Prostate gland (tissue), 2 donors: Measurements from ENCODE around the gene EHBP1. TPM values are rescaled to one million over a fixed set of nuclear protein-coding genes. Genes with fewer than 3 reads are reported as not detected.

Source experiments
- DNase-seq: peaks from one replicate; pipeline ENCODE4 v3.0.0-alpha.2; 2019; ENCODE audit warnings: low spot score
- H3K27ac ChIP-seq, 2 donors: fragments of 200-600 bp; sonication (generic); 2 replicates each; pipeline ENCODE4 v1.5.1; 2017 to 2019
- H3K27me3 ChIP-seq: fragments of 200-600 bp; sonication (generic); replicated peaks from 2 replicates; pipeline ENCODE4 v1.5.1; 2019; ENCODE audit not compliant: insufficient read depth
- H3K36me3 ChIP-seq, 2 donors: fragments of 200-600 bp; sonication (generic); 1 replicate in 1 of 2; 2 replicates in 1 of 2; pipeline versions ENCODE4 v1.5.1 to v1.8.1; 2017 to 2019
- H3K4me1 ChIP-seq: fragments of 200-600 bp; sonication (generic); replicated peaks from 2 replicates; pipeline ENCODE4 v1.5.1; 2019
- H3K4me3 ChIP-seq, 2 donors: fragments of 200-600 bp; sonication (generic); 2 replicates each; pipeline ENCODE4 v1.5.1; 2017 to 2019
- H3K9me3 ChIP-seq: fragments of 200-600 bp; sonication (generic); 2 replicates; pipeline ENCODE4 v1.5.1; 2017
- POLR2A ChIP-seq: fragments of 450-650 bp; IDR thresholded peaks from one replicate; pipeline ENCODE4 v1.6.1; 2016; ENCODE audit warnings: antibody characterized with exemption, mild to moderate bottlenecking
- POLR2AphosphoS5 ChIP-seq: sonication (generic); formaldehyde crosslinking; IDR thresholded peaks from one replicate; pipeline ENCODE4 v1.6.1; 2017; ENCODE audit warnings: antibody characterized with exemption
- WGBS: methylation state at CpG from one replicate; pipeline ENCODE4 v1.1.5; 2018; 5-methylcytosine and 5-hydroxymethylcytosine counted together
- intact Hi-C: fragments of 100-400 bp; cut with DNase I; formaldehyde crosslinking; loops from one replicate; pipeline ENCODE4 v1.14.2; 2022
- total RNA-seq, 2 donors: library from RNA; depleted of rRNA; stranded (reverse); fragments of >200 nt; gene quantifications; one replicate each; pipeline ENCODE4 v1.1.0, GENCODE V29; 2016
- TF ChIP-seq, protein P1 (sequence below), 4 experiments: fragments of 200-600 bp in 2 of 4; fragments of 450-650 bp in 2 of 4; sonication (generic) in 2 of 4; IDR thresholded peaks; 1 replicate in 3 of 4; 2 replicates in 1 of 4; pipeline ENCODE4 v1.5.1; 2016 to 2019; ENCODE audit warnings: antibody characterized with exemption in 4 of 4, mild to moderate bottlenecking in 2 of 4, moderate library complexity in 2 of 4

The EHBP1 gene
- total RNA-seq, 2 donors from 2014 or later: 26.5 to 30.3 TPM

DNA sequence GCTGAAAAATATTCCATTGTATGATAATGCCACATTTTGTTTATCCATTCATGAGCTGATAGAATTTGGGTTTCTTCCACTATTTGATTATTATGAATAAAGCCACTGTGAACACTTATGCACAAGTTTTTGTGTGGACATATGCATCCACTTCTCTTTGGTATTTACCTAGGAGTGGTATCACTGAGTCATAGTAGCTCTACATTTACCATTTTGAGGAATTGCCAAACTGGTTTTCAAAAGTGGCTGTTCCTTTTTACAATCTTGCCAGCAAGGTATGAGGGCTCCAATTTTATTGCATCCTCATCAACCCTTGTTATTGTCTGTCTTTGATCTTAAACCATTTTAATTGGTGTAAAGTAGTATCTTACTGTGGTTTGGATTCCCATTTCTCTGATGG is 13.3 kb upstream of the EHBP1 start:
- H3K4me3 ChIP-seq: no peak overlapping the region

DNA sequence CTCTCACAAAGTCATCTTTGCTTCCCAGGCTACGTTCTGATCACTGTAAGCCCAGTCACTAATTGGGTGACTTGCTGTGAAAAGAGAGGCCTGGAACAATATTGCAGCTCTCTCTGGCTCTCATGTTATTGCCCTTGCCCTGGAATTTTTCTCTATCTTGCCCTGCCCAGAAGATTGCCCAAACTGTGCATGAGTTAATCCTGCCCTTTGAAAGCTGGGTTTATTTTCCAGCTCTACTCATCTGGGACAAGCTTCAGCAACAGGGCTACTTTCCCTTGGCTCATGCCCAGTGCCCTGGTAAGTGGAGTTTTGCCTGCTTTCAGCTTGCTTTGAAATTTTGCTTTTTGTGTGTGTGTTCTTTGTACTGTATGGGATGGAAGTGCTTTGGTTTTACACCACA is 6.9 kb upstream of the EHBP1 start:
- intact Hi-C loops: no loop called here
- H3K4me1 ChIP-seq: no peaks in the 10 kb centered on the region

More for the DNA sequence above, 13.3 kb upstream of the EHBP1 start:
- no peak for DNase-seq
- no peaks in the 10 kb centered on the region for H3K9me3 ChIP-seq
- H3K4me1 ChIP-seq: no peaks in the 10 kb centered on the region
- H3K27ac ChIP-seq: no peak overlapping the region
- TF ChIP-seq POLR2A (no peak), POLR2AphosphoS5 (no peak)
- TF ChIP-seq, protein P1, sequence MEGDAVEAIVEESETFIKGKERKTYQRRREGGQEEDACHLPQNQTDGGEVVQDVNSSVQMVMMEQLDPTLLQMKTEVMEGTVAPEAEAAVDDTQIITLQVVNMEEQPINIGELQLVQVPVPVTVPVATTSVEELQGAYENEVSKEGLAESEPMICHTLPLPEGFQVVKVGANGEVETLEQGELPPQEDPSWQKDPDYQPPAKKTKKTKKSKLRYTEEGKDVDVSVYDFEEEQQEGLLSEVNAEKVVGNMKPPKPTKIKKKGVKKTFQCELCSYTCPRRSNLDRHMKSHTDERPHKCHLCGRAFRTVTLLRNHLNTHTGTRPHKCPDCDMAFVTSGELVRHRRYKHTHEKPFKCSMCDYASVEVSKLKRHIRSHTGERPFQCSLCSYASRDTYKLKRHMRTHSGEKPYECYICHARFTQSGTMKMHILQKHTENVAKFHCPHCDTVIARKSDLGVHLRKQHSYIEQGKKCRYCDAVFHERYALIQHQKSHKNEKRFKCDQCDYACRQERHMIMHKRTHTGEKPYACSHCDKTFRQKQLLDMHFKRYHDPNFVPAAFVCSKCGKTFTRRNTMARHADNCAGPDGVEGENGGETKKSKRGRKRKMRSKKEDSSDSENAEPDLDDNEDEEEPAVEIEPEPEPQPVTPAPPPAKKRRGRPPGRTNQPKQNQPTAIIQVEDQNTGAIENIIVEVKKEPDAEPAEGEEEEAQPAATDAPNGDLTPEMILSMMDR (IDR thresholded peaks at IDR 0.05): no peak
- intact Hi-C loops: no loop called here
- H3K36me3 ChIP-seq: no peaks in the 10 kb centered on the region
- H3K27me3 ChIP-seq: no peaks in the 10 kb centered on the region

DNA sequence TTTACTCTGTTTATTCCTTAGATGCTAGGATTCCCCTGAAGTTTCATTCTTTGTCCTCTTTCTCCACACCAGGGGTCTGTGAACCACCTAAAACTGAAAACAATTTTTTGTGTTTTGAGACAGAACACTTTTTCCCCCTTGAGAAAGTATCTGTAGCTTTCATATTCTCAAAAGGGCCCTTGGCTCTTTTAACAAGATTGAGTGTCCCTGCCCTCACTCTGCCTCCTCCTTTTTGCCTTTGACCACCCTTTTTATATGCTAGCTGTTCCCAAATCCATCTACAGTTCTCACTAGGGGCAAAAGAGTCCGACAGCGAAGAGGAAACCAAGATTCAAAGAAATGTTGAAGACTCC is 883 bp upstream of the EHBP1 start:
- intact Hi-C loops: loop anchor here (2.0 to 5.0 kb wide), 5 partner anchors 42 to 507 kb away; partner anchors contain the start of gene B3GNT2
- Histone ChIP-seq H3K27ac (peak overlapping the region; percentile 92 to 93), H3K36me3 (no peaks in the 10 kb centered on the region), H3K4me1 (no peaks in the 10 kb centered on the region), H3K4me3 (peak overlapping the region; percentile 89 to 95), H3K9me3 (no peaks in the 10 kb centered on the region), H3K27me3 (no peaks in the 10 kb centered on the region)
- WGBS: 15% methylated on average over 2 of the region's 2 CpGs
- DNase-seq: no peak
- no peak for TF ChIP-seq POLR2A
- TF ChIP-seq, protein P1 (IDR thresholded peaks at IDR 0.05): no peak
- no peak for TF ChIP-seq POLR2AphosphoS5

More for the DNA sequence above, 6.9 kb upstream of the EHBP1 start:
- no peak overlapping the region for H3K27ac ChIP-seq
- no peak for DNase-seq
- TF ChIP-seq, protein P1 (IDR thresholded peaks at IDR 0.05): no peak
- TF ChIP-seq POLR2A (no peak), POLR2AphosphoS5 (no peak)
- no peaks in the 10 kb centered on the region for H3K9me3 ChIP-seq
- H3K4me3 ChIP-seq: no peak overlapping the region
- H3K27me3 ChIP-seq: no peaks in the 10 kb centered on the region
- H3K36me3 ChIP-seq: no peaks in the 10 kb centered on the region
- WGBS: 88% methylated on average over 1 of the region's 1 CpG

DNA sequence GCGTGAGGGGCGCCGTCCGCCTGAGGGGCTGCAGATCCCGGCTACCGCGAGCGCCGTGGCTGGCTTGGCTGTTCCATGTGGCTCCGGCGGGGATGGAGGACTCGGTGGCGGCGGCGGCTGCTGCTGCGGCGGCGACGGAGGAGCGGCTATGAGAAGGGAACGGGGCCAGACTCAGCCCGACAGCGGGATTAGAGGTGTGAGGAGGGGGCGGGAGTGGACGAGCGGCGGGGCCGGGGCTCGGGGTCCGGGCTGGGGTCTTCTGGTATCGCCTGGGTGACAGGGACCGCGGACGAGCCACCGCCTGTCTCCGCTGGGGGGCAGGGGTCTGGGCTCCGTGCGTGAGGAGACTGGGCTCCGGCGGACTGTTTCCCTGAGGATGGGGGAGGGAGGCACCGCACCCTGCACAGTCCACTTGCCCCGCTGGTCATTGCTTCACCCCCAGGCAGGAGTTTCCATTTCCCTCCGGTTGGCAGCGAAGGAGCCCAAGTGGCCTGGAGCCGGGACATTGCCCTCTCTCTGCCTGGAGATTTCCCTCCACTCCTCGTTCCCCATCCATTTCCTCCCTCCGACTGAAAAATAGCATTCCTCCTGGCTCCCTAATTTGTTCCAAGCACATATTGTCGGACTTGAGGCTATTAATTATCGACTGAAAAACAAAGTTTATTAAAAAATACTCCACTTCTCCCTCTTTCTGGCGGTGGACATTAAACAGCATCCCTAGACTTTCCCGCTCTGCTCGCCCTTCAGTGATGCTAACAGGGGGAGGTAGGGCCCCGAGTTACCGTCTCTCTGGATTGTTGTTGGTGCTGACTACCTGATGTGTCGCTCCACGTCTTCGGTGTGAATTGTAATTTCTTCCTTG is 577 bp downstream of the EHBP1 start:
- peak; percentile 46 for DNase-seq
- intact Hi-C loops: loop anchor here (2.0 to 5.0 kb wide), 6 partner anchors 44 to 509 kb away; partner anchors contain the start of gene B3GNT2
- under 1% methylated on average over 42 of the region's 57 CpGs for WGBS

More for the DNA sequence above, 577 bp downstream of the EHBP1 start:
- Histone ChIP-seq H3K4me3 (peak overlapping the region; percentile 89 to 95), H3K27ac (peak overlapping the region; percentile 92 to 93), H3K4me1 (no peaks in the 10 kb centered on the region), H3K36me3 (no peaks in the 10 kb centered on the region), H3K27me3 (no peaks in the 10 kb centered on the region), H3K9me3 (no peaks in the 10 kb centered on the region)
- TF ChIP-seq POLR2A (no peak), POLR2AphosphoS5 (peak; percentile 12)
- TF ChIP-seq, protein P1 (IDR thresholded peaks at IDR 0.05): peak in 3 of 4 experiments; percentile 12 to 53 (median 42)
